GM21515 (cell line): ENCODE data around the gene C12orf60.

Experiments
- ATAC-seq: cut with Tn5 transposase; IDR thresholded peaks from one replicate; pipeline ENCODE4 v1.9.1; 2021; ENCODE audit not compliant: unreplicated experiment

C12orf60 gene

DNA sequence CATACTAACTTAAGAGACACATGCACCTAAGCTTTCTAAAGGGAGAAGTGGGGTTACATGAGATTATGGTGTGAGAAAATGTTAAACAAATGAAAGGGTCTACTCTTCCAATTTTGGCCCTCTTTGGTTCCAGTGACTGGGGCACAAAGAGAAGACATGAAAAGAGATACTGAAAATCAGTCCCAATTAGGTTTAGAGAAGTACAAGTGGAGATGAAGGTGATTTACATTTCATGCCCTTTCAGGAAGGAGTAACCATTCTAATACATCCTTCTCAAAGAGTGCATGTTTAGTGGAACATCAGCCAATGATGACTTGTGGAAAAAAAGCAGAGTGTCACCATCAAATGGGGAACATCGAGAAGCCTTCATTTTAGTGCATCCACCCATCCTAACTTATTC, 67.8 kb downstream of the C12orf60 start:
- ATAC-seq, result no peak

DNA sequence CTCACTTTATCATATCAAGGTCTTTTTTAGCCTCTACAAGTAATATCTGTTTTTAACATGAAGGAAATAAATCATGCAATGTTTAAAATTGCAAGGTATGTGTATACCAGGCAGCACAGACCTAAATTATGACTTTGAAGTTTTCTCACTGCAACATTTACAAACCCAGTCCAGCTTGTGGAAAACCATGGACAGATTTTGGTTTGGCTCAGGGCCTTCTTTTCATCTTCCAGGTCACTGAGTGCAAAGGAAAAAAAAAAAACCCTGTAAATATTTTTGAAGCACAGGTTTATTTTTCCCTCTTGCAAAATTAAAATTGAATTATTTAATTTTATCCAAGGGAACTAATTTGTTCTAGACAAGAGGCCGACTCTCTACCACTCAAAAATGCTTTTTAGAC, 68.4 kb downstream of the C12orf60 start:
- no peak for ATAC-seq

DNA sequence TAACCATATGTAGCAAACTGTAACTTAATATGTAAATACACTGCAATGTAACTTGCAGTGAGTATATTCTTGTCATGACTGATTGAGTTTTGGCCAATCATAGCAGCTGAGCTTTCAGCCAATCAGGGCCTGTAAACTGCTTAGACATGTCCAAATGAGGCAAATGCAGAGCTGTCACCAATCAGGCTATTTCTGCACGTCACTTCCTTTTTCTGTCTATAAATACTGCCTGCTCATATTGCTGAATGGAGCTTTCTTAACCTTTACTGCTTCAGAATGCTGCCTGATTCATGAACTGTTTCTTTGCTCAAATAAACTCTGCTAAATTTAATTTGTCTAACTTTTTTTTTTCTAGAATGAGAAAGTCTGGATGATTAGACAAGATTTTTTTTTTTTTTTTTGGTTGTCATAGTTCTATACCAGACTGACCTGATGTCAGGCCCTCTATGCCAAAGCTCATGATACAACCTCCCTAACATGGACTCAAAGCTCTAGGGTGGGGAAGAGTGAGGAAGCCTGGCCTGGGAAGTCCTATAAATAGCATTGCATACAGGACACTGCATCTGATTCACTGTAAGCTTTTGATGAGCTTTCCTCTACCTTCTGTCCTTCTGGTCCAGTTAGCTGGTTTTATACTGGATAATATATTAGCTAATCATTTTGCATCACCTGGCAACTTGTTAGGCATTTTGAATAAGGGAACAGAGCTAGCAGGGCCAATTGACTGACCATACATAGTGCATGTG, 70.1 kb downstream of the C12orf60 start:
- ATAC-seq, result no peak
